Epithelial cell of esophagus (primary cell): ENCODE measurements around the gene EPYC.

Experiments
- DNase-seq: peaks from one replicate; pipeline ENCODE4 v3.0.0; 2010; ENCODE audit warnings: low read depth
- H3K4me3 ChIP-seq: 2 replicates; pipeline ENCODE4 v1.5.1; 2011; ENCODE audit warnings: mild to moderate bottlenecking, low read length, control low read depth
- CTCF ChIP-seq: IDR thresholded peaks from 2 replicates; pipeline ENCODE4 v1.5.1; 2011; ENCODE audit warnings: low read depth, mild to moderate bottlenecking, low read length, control low read depth, inconsistent platforms; ENCODE audit not compliant: insufficient read depth; ENCODE audit errors: missing control alignments

EPYC gene

GRCh38 chr12:90982170-90982569, 22.6 kb downstream of the EPYC start:
- TF ChIP-seq CTCF: no peak
- DNase-seq: no peak
- H3K4me3 ChIP-seq: no peak overlapping the region

- no peak for DNase-seq
- H3K4me3 ChIP-seq: no peak overlapping the region
- no peak for TF ChIP-seq CTCF
Observed at GRCh38 chr12:90979951-90980350, 24.8 kb downstream of the EPYC start.

- no peak for TF ChIP-seq CTCF
- DNase-seq: no peak
- H3K4me3 ChIP-seq: no peak overlapping the region
Observed at GRCh38 chr12:90979019-90979418, 25.8 kb downstream of the EPYC start.

- no peak overlapping the region for H3K4me3 ChIP-seq
- TF ChIP-seq CTCF: peak; percentile 69
- DNase-seq: peak; percentile 61
Observed at GRCh38 chr12:90978117-90978770, 26.5 kb downstream of the EPYC start.

GRCh38 chr12:90977224-90977623, 27.5 kb downstream of the EPYC start:
- TF ChIP-seq CTCF: no peak
- no peak overlapping the region for H3K4me3 ChIP-seq
- DNase-seq: no peak

- peak; percentile 27 for DNase-seq
- TF ChIP-seq CTCF: no peak
- no peak overlapping the region for H3K4me3 ChIP-seq
Observed at GRCh38 chr12:90974286-90974685, 30.5 kb downstream of the EPYC start.

GRCh38 chr12:90972226-90972625, 32.5 kb downstream of the EPYC start:
- no peak overlapping the region for H3K4me3 ChIP-seq

More at GRCh38 chr12:90972226-90972625, 32.5 kb downstream of the EPYC start:
- DNase-seq: no peak
- no peak for TF ChIP-seq CTCF
